Stimulated activated CD4-positive, alpha-beta T cell treated with anti-CD3 and anti-CD28 coated beads, Interleukin-12 subunit alpha, Interleukin-12 subunit beta, amount 100 ng/mL, for 48 hours (primary cell): ENCODE data around the gene FOXO1.

Experiments
- DNase-seq, 3 donors: peaks; one replicate each; pipeline ENCODE4 v3.0.0-alpha.2; 2020; ENCODE audit warnings: low read depth in 2 of 3, low spot score in 1 of 3

Gene FOXO1

DNA sequence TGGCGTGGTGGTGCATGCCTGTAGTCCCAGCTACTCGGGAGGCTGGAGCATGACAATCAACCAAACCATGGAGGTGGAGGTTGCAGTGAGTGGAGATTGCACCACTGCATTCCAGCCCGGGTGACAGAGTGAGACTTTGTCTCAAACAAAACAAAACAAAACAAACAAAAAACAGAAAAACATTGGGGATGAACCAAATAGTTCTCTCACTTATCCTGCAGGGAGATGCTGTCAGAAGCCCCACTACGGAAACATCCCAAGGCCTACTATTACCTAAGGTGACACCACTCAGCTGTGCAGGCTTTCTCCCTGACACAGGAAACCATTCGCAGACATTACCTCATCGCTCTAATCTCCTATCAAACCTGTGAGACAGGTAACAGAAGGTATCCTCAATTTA lies 113.5 kb downstream of the FOXO1 start:
- DNase-seq: no peak

DNA sequence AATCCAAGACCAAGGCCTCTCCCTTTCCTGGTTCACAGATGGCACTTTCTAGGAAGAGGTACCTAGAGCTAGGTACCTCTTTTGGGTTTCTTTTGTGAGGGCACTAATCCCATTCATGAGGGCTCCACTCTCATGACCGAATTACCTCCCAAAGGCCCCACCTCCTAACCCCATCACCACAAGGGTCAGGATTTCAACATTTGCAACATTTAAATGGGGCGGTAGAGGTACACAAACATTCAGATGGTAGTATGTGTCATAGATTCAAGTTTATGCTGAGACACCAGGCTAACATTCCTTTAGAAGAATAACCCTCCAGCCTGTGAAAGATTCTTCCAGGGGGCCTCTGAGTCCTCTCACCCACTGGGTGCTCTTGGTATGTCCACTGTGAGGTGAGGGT lies 116.3 kb downstream of the FOXO1 start:
- no peak for DNase-seq

- no peak for DNase-seq
These were observed 116.8 kb downstream of the FOXO1 start for GRCh38 chr13:40549500-40550094.

GRCh38 chr13:40547591-40548315 lies 118.7 kb downstream of the FOXO1 start:
- no peak for DNase-seq

- no peak for DNase-seq
These were observed 120.4 kb downstream of the FOXO1 start for GRCh38 chr13:40546047-40546446.

GRCh38 chr13:40540328-40541044 lies 126.0 kb downstream of the FOXO1 start:
- no peak for DNase-seq

GRCh38 chr13:40539576-40540327 lies 126.7 kb downstream of the FOXO1 start:
- DNase-seq: no peak

DNA sequence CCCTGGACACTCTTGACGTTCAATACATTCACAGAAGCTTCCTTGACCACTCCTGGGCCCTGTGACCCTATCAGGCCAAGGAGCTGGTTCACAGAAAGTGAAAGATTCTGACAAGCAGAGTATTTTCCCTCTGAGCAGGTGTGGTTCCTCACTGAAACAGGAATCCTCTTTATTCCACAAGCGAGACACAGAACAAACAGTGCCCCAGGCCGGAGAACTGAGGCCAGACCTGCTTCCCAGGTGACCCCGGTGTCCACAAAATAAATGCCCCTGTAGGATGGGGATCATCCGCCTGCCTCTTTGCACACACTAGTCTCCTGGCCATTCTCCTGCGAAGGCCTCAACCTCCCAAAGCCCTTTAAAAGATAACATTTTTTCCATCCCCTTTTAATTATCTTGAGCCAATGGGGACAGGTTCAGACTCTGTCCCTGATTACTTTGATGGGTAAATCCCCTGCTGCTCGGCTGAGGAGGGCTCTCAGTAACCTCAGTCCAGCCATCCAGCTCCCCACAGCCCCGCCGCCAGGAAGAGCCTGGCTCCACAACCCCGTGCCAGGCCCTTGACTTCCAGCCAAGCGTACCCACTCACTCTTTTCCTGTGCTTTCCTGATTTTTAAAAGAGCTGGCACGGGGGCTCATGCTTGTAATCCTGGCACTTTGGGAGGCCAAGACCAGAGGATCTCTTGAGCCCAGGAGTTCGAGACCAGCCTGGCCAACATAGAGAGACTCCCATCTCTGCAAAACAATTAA lies 129.1 kb downstream of the FOXO1 start:
- DNase-seq: no peak

- DNase-seq: no peak
These were observed 129.9 kb downstream of the FOXO1 start for GRCh38 chr13:40536443-40537113.

DNA sequence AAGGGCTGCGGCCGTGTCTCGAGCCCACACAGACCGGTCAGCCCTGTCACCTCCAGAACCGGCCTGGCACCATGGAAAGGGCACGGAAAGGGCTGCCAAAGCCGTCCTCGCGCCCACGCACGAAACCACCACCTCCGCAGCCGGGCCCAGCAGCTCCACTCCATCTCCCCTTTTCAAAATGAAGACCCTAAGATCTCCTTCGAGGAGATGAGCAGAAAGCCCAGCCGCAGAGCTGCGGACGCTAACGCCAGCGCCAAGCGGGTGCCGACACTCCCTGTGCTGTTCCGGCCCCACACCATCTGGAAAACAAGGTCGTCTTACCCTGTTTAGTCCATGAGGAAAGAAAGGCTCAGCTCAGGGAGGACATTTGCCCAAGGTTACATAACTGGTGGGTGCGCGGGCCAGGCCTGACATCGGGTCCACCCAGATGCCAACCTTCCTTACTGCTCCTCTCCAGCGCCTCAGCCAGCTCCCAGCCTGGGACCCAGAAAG lies 131.1 kb downstream of the FOXO1 start:
- DNase-seq: no peak

DNA sequence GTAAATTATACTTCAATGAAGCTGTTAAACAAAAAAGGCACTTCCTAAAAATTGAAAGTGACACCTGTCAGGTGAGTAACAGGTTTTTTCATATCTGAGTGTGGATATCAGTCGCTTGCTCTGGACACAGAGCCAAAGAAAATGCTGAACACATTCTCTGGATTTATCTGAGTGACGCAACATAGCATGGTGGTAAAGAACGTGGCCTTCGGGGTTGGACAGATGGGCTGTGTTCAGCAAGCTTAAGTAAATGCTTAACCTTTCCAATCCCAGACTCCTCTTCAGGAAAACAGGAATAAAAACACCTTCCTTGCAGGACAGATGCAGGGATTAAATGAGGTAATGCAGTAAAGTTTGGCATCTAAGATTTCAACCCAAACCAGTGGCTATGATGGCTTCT lies 132.0 kb downstream of the FOXO1 start:
- no peak for DNase-seq

GRCh38 chr13:40533072-40533471 lies 133.4 kb downstream of the FOXO1 start:
- no peak for DNase-seq

GRCh38 chr13:40530961-40531360 lies 135.5 kb downstream of the FOXO1 start:
- DNase-seq: no peak

GRCh38 chr13:40528881-40529280 lies 137.6 kb downstream of the FOXO1 start:
- no peak for DNase-seq

GRCh38 chr13:40527914-40528313 lies 138.5 kb downstream of the FOXO1 start:
- no peak for DNase-seq

- DNase-seq: no peak
These were observed 144.2 kb downstream of the FOXO1 start for GRCh38 chr13:40522282-40522681.

DNA sequence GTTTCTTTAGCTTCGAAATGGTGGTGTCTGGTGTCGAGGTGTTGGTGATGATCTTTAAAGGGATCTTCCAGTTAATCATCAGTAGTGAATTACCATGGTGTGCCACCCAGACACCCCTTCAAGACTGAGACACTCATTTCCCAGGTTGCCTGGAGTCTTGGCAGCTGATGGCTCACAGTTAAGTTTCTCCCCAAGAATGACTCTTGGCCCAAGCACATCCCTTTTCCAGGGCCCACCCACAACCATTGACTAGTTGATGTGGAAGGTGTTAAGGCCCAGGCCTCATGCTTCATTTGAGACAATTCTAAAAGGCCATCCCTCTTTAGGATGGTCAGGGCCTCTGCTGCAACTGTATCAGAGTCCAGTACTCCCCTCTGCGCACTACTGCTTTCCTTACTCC lies 145.5 kb downstream of the FOXO1 start:
- DNase-seq: no peak

DNA sequence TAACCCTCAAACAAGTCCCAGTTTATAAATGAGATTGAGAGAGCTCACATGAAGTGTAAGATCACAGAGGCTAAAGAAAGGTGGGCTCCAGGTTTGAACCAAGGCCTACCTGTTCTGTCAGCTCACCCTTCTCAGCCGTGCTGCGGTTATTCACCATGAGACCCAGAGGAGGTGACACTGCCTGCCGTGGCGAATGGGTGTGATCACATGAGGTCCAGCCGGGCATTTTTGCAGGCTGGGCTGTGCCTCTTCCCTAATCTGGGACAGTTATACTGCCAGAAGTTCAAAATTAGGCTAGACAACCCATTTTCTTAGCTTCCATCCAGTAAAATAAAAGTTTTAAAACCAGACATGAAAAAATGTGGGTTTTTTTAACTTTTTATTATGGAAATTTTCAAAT lies 146.8 kb downstream of the FOXO1 start:
- DNase-seq: no peak

- DNase-seq: peak; percentile 65 to 75 (median 74)
These were observed 148.0 kb downstream of the FOXO1 start for GRCh38 chr13:40518481-40518882.
